Measurements from ENCODE around the gene MUC6. TPM values are rescaled to one million over a fixed set of nuclear protein-coding genes. Genes with fewer than 3 reads are reported as not detected.

Gene MUC6
- total RNA-seq, 3 donors from 2014 or later = not detected

GRCh38 chr11:1083621-1084551, 47.4 kb upstream of the MUC6 start:
- Histone ChIP-seq H3K36me3 (ENCODE audit: low read depth) (no peaks in the 10 kb centered on the region), H3K9me3 (no peaks in the 10 kb centered on the region), H3K4me1 (ENCODE audit: low read depth) (no peaks in the 10 kb centered on the region), H3K4me3 (no peak overlapping the region)
- peak; percentile 7 for ATAC-seq
- intact Hi-C loops (cut with DNase I, micrococcal nuclease) = no loop called here
- peak in 2 of 3 donors; percentile 52 to 55 for DNase-seq
- no peak for TF ChIP-seq CTCF (IDR thresholded peaks at IDR 0.05)

- ATAC-seq (peak; percentile 1), DNase-seq (peak in 1 of 3 donors; percentile 33)
- no peaks in the 10 kb centered on the region for H3K36me3 ChIP-seq (ENCODE audit: low read depth)
- H3K9me3 ChIP-seq = no peaks in the 10 kb centered on the region
- H3K4me1 ChIP-seq (ENCODE audit: low read depth) = no peaks in the 10 kb centered on the region
- intact Hi-C loops (cut with DNase I, micrococcal nuclease) = no loop called here
- H3K4me3 ChIP-seq = no peak overlapping the region
- TF ChIP-seq CTCF (IDR thresholded peaks at IDR 0.05) = no peak
Measured at GRCh38 chr11:1082728-1083620, 46.5 kb upstream of the MUC6 start.

- no peaks in the 10 kb centered on the region for H3K9me3 ChIP-seq
- no peaks in the 10 kb centered on the region for H3K4me1 ChIP-seq (ENCODE audit: low read depth)
- ATAC-seq = peak; percentile 10
- H3K36me3 ChIP-seq (ENCODE audit: low read depth) = no peaks in the 10 kb centered on the region
- TF ChIP-seq CTCF (IDR thresholded peaks at IDR 0.05) = no peak
- intact Hi-C loops (cut with DNase I, micrococcal nuclease) = no loop called here
- peak in 1 of 3 donors; percentile 31 for DNase-seq
- no peak overlapping the region for H3K4me3 ChIP-seq
Measured at GRCh38 chr11:1082346-1082727, 45.8 kb upstream of the MUC6 start.

GRCh38 chr11:1081601-1082311, 45.2 kb upstream of the MUC6 start:
- intact Hi-C loops (cut with DNase I, micrococcal nuclease) = no loop called here
- no peaks in the 10 kb centered on the region for H3K36me3 ChIP-seq (ENCODE audit: low read depth)
- no peak for TF ChIP-seq CTCF (IDR thresholded peaks at IDR 0.05)
- DNase-seq = peak in 1 of 3 donors; percentile 28
- H3K4me3 ChIP-seq = no peak overlapping the region
- ATAC-seq = peak; percentile 12
- H3K4me1 ChIP-seq (ENCODE audit: low read depth) = no peaks in the 10 kb centered on the region
- no peaks in the 10 kb centered on the region for H3K9me3 ChIP-seq

GRCh38 chr11:1078191-1078601, 41.7 kb upstream of the MUC6 start:
- Histone ChIP-seq H3K36me3 (ENCODE audit: low read depth) (no peaks in the 10 kb centered on the region), H3K4me1 (ENCODE audit: low read depth) (peaks cover 12% of the 10 kb centered on the region), H3K9me3 (no peaks in the 10 kb centered on the region), H3K4me3 (no peak overlapping the region)
- DNase-seq = peak in 1 of 3 donors; percentile 31
- TF ChIP-seq CTCF (IDR thresholded peaks at IDR 0.05) = no peak
- intact Hi-C loops (cut with DNase I, micrococcal nuclease) = no loop called here
- ATAC-seq = no peak
